HG02938 (cell line): ENCODE measurements around the gene SLC1A3.
"Not testable (repeated sequence)": the region's sequence is repeated elsewhere in the genome, so short reads cannot be mapped to it uniquely, and the experiment has no call there.

ENCODE experiments used
- ATAC-seq: cut with Tn5 transposase; IDR thresholded peaks from one replicate; pipeline ENCODE4 v1.9.1; 2021; ENCODE audit warnings: mild to moderate bottlenecking, moderate library complexity; ENCODE audit not compliant: unreplicated experiment

SLC1A3 gene

GRCh38 chr5:36606428-36607113, at the start of gene SLC1A3:
Gene SLC1A3 (plus strand): TSS chr5:36606606. CDS start chr5:36608424, 1,818 bp downstream.
- peak; percentile 82 for ATAC-seq

- no peak for ATAC-seq
Measured at GRCh38 chr5:36558641-36559040, 47.8 kb upstream of the SLC1A3 start.

GRCh38 chr5:36561601-36562000, 44.8 kb upstream of the SLC1A3 start:
- no peak for ATAC-seq

- ATAC-seq: no peak
Measured at GRCh38 chr5:36569491-36569890, 36.9 kb upstream of the SLC1A3 start.

GRCh38 chr5:36570301-36571095, 35.9 kb upstream of the SLC1A3 start:
- no peak for ATAC-seq

GRCh38 chr5:36571401-36572042, 34.9 kb upstream of the SLC1A3 start:
- ATAC-seq: no peak

GRCh38 chr5:36573438-36573837, 33.0 kb upstream of the SLC1A3 start:
- no peak for ATAC-seq

- no peak for ATAC-seq
Measured at GRCh38 chr5:36575361-36575781, 31.0 kb upstream of the SLC1A3 start.

- no peak for ATAC-seq
Measured at GRCh38 chr5:36576721-36577120, 29.7 kb upstream of the SLC1A3 start.

GRCh38 chr5:36579858-36580257, 26.5 kb upstream of the SLC1A3 start:
- ATAC-seq: not testable (repeated sequence)

- no peak for ATAC-seq
Measured at GRCh38 chr5:36581070-36581469, 25.3 kb upstream of the SLC1A3 start.

- no peak for ATAC-seq
Measured at GRCh38 chr5:36584009-36584875, 22.2 kb upstream of the SLC1A3 start.

GRCh38 chr5:36585701-36586100, 20.7 kb upstream of the SLC1A3 start:
- ATAC-seq: no peak

GRCh38 chr5:36587354-36587753, 19.1 kb upstream of the SLC1A3 start:
- ATAC-seq: no peak

- not testable (repeated sequence) for ATAC-seq
Measured at GRCh38 chr5:36589735-36590134, 16.7 kb upstream of the SLC1A3 start.

GRCh38 chr5:36590513-36591286, 15.7 kb upstream of the SLC1A3 start:
- no peak for ATAC-seq

GRCh38 chr5:36593867-36594266, 12.5 kb upstream of the SLC1A3 start:
- ATAC-seq: no peak

GRCh38 chr5:36596247-36596646, 10.2 kb upstream of the SLC1A3 start:
- no peak for ATAC-seq

- ATAC-seq: no peak
Measured at GRCh38 chr5:36596756-36597155, 9.7 kb upstream of the SLC1A3 start.

- no peak for ATAC-seq
Measured at GRCh38 chr5:36598045-36598444, 8.4 kb upstream of the SLC1A3 start.
